Activated CD4-positive, alpha-beta T cell treated with anti-CD3 and anti-CD28 coated beads for 1 hour (primary cell): ENCODE data around the gene KIRREL1.

Source experiments
- DNase-seq: peaks from one replicate; pipeline ENCODE4 v3.0.0-alpha.2; 2020

The KIRREL1 gene

DNA sequence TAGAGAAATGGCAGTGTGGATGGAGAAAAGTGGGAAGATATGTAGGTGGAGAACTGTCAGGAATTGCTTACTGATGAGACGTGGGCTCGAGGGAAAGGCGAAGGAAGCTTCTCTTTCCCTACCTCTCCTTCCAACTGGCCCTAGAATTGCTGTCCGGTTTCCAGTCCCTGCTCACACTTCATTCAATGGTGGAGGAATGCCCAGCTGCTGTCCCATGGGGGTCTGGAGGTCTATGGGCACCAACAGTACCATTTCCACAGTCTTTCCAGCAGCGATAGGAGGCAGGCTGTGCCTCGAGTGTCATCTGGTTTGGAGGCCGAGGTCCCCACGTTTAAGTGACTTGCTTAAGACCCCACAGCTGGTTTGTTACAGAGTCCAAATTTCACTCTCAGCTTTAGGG, 155.7 kb downstream of the KIRREL1 start:
- DNase-seq: no peak
